Measurements from ENCODE around the gene SLC4A4.

DNA sequence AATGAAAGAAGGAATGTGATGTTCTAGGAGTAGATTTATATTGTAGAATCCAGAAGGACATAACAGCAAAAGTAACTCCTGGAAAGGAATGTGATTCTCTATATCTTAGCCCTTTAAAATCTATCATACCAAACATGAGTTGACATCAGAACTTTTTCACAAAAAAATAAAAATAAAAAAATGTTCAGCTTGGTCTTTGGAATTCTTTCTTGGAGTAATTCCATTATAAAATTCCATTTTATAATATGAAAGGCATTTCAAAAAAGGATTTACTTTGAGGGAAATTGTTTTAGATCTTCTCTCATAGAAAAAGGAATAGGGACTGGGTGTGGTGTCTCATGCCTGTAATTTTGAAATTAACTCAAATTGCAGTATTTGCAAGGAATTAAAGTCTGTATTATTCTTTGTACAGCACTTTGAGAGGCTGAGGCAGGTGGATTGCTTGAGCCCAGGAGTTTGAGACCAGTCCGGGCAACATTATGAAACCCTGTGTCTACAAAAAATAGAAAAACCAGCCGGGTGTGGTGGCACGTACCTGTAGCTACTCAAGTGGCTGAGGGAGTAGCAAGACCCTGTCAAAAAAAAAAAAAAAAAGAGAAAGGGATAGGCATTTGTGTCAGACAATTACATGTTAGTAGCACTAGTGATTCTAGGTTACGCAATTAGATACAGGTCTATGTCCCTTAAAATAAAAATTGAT, 134.9 kb downstream of the SLC4A4 start:
- TF ChIP-seq, protein P1, sequence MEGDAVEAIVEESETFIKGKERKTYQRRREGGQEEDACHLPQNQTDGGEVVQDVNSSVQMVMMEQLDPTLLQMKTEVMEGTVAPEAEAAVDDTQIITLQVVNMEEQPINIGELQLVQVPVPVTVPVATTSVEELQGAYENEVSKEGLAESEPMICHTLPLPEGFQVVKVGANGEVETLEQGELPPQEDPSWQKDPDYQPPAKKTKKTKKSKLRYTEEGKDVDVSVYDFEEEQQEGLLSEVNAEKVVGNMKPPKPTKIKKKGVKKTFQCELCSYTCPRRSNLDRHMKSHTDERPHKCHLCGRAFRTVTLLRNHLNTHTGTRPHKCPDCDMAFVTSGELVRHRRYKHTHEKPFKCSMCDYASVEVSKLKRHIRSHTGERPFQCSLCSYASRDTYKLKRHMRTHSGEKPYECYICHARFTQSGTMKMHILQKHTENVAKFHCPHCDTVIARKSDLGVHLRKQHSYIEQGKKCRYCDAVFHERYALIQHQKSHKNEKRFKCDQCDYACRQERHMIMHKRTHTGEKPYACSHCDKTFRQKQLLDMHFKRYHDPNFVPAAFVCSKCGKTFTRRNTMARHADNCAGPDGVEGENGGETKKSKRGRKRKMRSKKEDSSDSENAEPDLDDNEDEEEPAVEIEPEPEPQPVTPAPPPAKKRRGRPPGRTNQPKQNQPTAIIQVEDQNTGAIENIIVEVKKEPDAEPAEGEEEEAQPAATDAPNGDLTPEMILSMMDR (IDR thresholded peaks at IDR 0.05) = no peak
- TF ChIP-seq POLR2A (IDR thresholded peaks at IDR 0.05) (no peak), POLR2AphosphoS5 (IDR thresholded peaks at IDR 0.05) (no peak)
